Endothelial cell of umbilical vein (primary cell): ENCODE results near the gene SCN11A.

Experiments used
- EZH2 ChIP-seq: IDR thresholded peaks from 2 replicates; pipeline ENCODE4 v1.6.1; 2012; ENCODE audit warnings: borderline replicate concordance, low read depth, mild to moderate bottlenecking, moderate library complexity, low read length, inconsistent platforms; ENCODE audit not compliant: severe bottlenecking
- MAX ChIP-seq: IDR thresholded peaks from 2 replicates; pipeline ENCODE4 v1.6.1; 2011; ENCODE audit not compliant: insufficient read depth, insufficient read length
- MYC ChIP-seq: IDR thresholded peaks from one replicate; pipeline ENCODE4 v1.6.1; 2011; ENCODE audit warnings: mild to moderate bottlenecking, low read depth, low read length
- POLR2A ChIP-seq: IDR thresholded peaks from 2 replicates; pipeline ENCODE4 v1.6.1; 2012; ENCODE audit warnings: low read depth, mild to moderate bottlenecking, control low read depth, low read length
- POLR2AphosphoS5 ChIP-seq: IDR thresholded peaks from 2 replicates; pipeline ENCODE4 v1.6.1; 2012; ENCODE audit warnings: low read depth, mild to moderate bottlenecking, control low read depth, low read length, moderate library complexity; ENCODE audit not compliant: insufficient read depth
- TF ChIP-seq, protein P1 (sequence below), 2 donors: IDR thresholded peaks; 1 replicate in 1 of 2; 2 replicates in 1 of 2; pipeline ENCODE4 v1.5.1; 2011; ENCODE audit warnings: low read length in 2 of 2, mild to moderate bottlenecking in 2 of 2, moderate library complexity in 2 of 2, control low read depth in 1 of 2, inconsistent platforms in 1 of 2, low read depth in 1 of 2; ENCODE audit not compliant: insufficient read depth in 1 of 2; ENCODE audit errors: extremely low read depth in 1 of 2

- TF ChIP-seq, protein P1, sequence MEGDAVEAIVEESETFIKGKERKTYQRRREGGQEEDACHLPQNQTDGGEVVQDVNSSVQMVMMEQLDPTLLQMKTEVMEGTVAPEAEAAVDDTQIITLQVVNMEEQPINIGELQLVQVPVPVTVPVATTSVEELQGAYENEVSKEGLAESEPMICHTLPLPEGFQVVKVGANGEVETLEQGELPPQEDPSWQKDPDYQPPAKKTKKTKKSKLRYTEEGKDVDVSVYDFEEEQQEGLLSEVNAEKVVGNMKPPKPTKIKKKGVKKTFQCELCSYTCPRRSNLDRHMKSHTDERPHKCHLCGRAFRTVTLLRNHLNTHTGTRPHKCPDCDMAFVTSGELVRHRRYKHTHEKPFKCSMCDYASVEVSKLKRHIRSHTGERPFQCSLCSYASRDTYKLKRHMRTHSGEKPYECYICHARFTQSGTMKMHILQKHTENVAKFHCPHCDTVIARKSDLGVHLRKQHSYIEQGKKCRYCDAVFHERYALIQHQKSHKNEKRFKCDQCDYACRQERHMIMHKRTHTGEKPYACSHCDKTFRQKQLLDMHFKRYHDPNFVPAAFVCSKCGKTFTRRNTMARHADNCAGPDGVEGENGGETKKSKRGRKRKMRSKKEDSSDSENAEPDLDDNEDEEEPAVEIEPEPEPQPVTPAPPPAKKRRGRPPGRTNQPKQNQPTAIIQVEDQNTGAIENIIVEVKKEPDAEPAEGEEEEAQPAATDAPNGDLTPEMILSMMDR (IDR thresholded peaks at IDR 0.05; ENCODE audit: extremely low read depth in 1 of 2, insufficient read depth in 1 of 2, low read depth in 1 of 2, low read length in 2 of 2), result peak; percentile 73 to 74
- TF ChIP-seq POLR2AphosphoS5 (no peak), POLR2A (no peak), MAX (no peak), EZH2 (no peak), MYC (no peak)
Measured at GRCh38 chr3:39101022-39101689, 49.4 kb upstream of the SCN11A start.
